GM19043 (cell line): ENCODE data around the gene MBP.

Experiments used
- ATAC-seq: cut with Tn5 transposase; IDR thresholded peaks from one replicate; pipeline ENCODE4 v1.9.1; 2021; ENCODE audit warnings: low read depth; ENCODE audit not compliant: unreplicated experiment

MBP gene

DNA sequence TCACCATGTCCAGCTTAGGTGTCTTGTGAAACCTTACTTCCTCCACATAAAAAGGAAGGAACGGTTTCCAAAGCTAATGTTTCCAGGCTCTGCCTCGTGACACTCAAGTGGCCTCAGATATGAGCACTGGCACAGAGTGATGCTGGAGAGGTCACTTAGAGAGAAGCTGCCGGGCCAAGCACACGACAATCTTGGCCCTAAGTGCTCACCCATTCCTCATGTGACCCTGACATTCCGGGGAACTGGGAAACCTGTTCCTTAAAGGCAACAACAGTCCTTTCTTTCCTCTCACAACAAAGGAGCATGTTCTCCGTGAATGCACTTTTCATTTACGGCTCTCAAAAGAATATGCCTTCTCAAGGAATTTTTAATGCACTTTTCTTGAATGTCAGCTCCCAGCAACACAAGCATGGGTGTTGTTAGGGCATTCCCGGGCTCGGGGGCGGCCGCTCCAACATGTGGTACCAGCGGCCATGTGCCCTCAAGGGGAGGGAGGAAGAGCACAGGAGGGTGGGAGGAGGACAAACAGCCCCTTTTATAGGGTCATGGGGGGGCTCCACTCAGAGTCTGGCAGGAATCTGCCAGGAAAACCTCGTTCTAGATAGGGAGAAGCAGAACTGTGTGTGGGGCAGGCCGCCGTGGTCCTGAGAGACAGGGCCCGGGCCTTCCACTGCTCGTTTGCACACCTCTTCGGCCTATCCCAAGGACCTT is 118.6 kb downstream of the MBP start:
- ATAC-seq: no peak

DNA sequence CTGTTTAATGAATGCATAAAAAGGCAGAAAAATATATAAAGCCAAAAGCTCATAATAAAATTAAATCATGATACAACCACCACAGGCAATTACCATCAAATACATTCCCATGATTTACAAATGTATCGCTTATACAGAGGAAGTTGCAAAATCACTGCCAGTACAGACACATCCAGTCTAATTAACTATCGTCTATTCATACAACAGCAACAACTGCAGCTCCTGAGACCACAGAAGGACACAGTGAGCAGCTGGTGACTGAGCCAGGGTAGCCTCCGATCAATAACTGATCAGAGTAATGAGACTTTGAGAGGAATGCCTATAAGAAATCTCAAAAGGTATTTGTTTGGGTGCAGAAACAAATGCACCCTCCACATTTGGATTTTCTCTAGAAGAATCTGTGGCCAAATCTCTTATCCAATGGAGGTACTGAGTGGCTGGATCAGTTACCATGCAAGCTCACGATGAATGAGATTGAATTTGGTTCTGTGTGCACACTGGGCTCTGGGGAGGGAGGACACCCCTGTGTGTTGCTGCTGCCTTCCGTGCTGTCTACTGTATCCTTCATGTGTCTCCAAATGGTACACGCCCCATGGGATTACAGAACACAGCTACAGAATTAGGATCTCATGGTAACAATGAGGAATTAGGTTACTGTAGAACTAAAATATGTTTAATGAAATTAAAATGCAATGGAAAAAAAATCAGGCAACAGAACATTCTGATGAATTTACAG is 119.6 kb downstream of the MBP start:
- ATAC-seq: no peak

DNA sequence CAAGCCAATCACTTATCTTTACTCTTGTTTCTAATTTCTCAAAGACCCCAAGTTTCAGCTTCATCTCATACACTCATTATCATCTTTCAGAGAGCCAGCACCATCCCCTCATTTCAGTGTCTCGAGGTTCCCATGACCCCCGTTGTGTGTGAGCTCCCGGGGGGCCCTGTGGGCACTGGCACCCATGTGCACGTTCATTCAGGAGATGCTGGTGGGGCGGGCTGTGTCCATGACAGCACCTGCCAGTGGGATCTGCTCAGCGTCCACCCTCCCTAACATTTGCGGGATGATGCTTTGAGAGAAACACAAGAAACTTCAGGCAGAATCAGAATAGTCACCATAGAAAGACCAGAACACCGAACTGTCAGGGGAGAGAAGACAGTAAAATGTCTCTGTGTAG is 120.5 kb downstream of the MBP start:
- no peak for ATAC-seq

DNA sequence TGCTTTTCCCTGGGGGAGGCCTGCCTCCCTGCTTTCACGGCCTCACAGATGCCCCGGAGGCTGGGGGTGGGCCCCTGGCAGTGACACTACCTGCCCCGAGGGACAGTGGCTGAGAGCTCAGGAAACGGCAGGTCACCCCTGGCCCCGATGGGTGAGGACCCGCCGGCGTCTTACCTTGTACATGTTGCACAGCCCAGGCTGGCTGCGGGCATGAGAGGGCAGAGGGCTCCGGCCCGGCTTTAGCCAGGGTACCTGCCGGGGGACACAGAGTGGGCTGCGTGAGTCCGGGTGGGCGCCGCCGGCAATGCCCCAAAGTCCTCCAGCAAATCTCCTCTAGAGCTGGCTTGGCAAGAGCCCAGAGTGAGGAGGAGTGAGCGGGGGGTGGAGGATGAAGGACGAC is 122.9 kb downstream of the MBP start:
- no peak for ATAC-seq

DNA sequence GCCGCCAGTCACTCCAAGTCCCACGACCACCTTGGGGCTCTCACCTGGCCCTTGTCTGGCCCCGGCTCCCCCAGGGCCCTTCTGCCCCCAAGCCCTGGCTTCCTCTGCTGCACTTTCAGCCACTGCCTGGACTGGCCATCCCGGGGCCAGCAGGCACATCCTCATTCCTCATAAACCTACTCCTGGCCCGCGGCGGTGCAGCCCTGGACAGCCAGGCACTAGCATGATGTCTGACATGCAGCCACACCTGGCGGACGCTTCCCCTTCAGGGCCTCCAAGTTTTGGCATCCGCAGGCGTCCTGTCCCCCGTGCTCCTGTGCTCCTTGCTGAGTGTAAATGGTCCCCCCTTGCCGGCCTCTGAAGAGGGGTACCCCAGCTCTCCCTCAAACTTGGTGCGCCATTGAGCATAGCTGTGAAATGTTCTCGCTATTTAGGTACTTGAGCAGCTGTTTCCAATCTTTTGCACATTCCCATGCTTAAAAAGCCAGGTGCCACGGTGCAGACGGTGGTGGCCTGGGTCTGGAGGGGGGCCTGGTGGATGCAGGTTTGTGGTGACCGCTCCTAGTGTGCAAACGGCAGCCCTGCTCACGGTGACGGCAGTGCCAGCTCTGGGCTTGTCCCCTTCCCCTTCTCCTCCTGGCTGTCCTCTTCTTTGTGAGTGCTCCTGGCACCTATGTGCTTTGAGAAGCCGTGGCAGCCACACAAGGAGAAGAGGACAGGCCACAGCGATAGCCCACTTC is 123.8 kb downstream of the MBP start:
- no peak for ATAC-seq

DNA sequence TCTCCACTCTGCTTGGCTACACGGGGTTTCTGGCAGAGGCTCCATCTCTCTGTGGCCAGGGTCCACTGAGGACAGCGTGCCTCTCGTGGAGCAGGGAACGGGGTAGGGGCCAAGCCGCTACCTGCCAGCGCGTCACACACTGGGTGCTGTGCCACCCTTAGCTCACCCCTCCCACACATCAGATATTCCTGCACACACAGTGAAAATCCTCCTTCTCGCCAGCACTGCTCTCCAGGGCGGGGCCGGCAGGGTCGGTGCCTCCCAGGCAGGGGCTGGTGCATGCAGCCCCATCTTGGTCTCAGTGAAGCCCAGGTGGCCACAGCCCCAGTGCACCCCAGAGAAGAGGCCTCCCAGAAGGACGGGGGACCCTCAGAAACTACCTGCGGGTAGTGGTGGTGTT is 124.6 kb downstream of the MBP start:
- no peak for ATAC-seq

DNA sequence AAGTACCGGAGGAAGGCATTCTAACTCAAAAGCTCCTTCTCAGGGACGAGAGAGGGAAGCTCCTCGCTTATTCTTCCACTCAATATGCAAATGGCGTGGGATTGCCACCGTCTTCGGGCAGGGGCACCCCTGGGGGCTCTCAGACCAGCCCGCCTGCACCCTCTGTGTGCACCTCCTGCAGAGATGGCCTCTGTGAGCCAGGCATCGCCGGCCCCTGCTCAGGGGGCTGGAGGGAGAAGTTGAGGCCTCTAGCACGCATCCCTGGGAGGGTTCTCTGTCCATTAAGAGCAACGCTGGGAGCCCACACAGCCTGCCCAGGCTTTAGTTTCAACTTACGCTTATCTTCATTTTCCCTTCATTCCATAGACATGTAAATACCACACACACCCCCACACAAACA is 125.3 kb downstream of the MBP start:
- ATAC-seq: no peak

DNA sequence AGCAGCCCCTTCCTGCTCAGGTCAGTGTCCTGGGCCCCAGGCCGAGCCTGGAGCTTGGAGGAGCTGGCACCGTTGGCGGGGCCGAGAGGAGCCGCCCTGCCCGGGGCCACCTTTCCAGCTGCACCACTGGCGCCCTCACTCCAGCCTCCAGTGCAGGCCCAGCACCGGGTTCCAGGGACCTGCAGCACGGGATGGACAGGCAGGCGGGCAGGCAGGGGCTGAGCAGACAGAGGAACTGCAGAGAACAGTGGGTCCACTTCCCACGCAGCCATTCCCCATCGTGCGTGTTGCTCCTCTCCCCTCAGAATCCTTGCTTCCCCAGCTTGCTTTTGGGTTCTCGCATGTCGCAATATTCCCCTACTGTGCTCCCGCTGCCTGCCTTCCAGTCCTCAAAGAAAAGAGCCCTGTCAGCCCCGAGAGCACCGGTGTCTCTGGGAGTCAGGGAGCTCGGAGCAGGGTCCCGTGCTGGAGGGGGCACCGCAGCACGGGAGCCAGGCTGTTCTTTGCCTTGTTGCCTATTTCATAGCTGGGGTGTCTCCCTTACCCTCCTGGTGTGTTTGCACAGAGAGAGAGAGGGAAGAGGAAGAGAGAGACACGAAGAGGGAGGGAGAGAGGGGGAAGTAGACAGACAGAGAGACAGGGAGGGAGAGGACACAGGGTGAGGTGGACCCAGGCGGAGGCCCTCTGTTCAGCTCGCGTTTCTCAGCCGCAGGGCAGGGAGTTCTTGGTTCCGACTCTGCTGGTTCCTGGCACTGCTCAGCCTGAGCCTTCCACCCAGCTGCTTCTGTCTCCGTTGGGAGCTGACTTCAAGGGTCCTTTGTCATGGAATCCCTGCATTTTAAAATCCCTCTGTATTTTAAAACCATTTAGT is 126.0 kb downstream of the MBP start:
- ATAC-seq: no peak

DNA sequence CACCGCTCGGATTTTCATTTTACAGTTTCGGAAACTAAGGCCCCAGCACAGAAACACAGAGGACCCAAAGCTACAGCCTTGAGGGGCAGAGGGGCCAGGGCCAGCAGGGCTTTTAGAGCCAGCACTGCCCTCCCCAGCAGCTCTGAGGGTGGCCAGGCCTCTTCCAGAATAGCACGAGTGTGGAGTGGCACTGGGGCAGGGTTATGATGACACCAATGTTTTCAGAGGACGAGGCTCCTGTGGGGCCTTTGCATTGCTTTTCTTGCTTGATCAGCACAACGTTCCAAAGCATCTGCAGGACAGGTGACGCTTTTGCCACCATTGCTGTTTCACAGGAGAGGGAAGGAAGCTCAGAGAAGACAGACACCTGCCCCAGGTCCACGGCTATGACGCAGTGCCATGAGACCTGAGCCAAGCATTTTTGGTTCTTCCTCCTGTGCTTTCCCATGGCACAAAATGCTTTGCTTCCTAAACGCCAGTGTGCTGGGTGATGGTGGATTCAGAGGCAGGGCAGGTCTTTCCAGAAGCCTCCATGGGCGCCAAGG is 126.9 kb downstream of the MBP start:
- no peak for ATAC-seq

DNA sequence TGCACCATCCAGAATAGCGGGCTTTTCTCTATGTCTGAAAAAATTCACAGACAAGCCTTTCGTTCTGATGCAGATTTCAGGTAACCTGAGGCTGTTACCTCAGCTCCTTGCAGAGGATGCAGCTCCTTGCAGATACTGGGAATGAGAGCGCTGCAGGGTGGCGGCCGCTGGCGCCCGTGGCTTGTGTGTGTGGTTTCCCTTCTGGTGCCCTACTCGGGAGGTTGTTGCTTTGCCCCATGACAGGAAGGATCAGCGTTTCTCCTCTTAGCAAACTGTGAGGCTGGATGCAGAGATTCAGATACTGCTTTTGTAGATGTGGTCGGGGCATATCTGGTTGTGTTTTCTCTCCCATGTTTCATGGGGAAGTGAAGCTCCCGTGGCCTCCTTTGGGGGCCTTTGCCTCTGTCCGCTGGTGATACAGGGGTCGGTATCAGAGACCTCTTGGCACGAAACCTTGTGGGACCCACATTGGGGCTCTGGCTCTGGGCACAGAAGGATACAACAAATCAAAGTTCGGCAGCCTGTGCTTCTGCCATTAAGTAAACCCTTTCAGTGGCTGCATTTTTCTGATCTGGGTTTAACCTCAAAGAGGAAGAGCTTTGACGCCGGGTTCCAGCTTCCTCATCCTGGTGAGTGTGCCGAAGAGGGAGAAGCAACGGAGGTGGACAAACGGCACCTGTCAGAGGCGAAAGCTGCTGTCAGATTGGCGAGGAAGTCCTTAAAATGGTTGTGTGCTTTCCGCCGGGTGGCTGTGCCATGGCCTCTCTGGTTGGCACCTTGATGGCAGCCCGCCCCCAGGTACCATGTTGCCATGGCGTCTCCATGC is 127.8 kb downstream of the MBP start:
- no peak for ATAC-seq

DNA sequence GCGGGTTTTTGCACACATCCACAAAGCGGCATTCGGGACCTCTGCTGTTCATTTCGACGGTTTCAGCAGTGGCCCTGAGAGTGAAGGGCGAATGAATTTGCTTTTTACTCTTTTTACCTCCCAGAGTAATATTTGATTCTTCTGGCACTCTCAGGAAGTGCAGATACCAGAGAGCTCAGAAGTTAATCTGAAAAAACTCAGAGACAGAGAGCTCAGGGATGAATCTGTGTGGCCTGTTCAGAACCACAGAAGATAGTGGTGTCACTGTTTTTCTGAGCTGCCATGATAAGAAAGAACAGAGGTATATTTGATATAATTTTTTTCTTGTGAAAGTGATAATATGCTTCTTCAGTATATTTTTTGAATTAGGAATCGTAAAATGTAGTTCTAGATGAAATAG is 129.3 kb downstream of the MBP start:
- no peak for ATAC-seq

DNA sequence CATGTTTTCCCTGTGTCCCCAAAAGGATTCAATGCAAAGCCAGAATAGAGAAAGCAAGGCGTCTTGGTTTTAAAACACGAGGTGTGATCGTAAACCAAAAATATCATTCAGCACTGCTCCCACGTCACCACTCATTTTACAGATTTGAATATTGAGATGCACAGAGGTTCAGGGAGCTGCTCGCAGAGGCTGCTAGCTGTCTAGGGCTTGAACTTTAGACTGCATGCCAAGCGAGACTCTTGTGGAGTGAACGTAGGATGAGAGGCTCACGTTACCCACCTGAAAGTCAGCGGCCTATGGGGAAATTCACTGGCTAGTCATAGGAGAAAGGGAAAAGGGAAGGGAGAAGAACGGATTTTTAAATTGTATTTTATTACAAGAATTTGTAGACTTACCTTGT is 130.1 kb downstream of the MBP start:
- no peak for ATAC-seq

DNA sequence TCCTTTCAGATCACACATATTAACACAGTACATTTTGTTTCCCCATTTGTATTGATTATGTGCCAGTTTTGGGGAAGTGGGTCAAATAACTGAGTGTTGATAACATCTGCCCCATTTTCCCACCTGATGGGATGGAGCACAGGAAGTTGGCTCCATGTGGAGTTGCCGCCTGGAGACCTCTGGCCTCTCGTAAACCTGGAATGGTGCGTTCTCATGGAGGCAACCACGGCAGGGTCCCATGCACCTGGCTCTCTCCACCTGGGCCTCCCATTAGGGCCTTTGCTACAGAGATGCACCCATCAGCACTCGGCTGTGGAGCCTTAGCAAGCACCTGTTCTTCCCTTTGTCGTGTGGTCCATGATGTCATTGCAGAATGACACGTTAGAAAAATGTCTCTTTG is 130.6 kb downstream of the MBP start:
- no peak for ATAC-seq

DNA sequence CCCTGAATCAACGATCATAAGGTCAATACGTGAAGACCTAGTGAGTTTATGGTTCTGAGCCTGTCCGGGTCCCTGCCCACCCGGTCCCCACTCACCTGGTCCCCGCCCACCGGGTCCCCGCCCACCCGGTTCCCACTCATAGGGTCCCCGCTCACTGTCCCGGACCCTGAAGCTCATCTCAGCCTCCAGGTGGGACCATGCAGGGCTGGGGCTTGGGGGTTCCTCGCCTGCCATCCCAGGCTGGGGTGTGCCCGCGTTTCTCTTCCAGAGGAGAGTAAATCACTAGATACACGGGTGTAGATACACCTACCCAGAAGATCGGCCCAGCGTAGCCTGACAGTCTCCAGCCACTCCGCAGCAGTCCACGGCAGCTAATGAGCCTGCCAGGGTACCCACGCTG is 131.5 kb downstream of the MBP start:
- ATAC-seq: no peak

DNA sequence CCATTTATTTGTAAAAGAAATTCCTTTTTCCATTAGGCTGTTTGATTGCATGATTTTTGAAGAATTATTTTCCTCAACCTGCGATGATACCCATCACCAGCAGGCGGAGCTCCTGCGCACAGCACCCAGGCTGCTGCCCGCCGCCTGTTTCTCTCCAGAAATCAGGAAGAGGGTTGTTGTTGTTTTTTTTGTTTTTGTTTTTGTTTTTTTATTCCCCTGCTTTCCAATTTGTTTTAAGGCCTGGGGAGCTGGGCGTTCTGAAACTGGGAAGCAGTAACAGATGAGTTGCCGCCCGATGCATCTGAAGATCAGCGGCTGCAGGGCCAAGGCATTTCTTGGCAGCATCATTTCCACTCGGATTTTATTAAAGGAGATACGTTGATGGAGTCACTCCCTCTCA is 132.1 kb downstream of the MBP start:
- ATAC-seq: no peak

DNA sequence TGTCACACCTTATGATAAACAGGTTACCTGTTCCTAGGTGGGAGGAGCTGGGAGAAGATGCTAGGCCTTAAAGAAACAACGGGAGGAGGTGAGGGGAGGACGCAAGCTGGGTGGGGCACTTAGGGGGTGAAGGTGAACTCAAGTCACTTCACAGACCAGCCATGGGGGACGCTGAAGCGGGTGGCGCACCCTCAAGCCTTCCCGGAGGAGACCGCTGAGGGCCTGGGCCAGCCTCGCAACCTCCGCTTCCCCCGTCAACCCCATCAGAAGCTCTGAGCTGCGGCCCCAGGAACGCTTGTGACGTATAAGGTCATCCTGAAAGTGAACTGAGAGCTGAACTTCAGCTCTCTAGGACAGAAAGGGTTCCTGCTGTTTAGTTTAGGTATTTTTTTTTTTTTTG is 133.5 kb downstream of the MBP start:
- no peak for ATAC-seq

DNA sequence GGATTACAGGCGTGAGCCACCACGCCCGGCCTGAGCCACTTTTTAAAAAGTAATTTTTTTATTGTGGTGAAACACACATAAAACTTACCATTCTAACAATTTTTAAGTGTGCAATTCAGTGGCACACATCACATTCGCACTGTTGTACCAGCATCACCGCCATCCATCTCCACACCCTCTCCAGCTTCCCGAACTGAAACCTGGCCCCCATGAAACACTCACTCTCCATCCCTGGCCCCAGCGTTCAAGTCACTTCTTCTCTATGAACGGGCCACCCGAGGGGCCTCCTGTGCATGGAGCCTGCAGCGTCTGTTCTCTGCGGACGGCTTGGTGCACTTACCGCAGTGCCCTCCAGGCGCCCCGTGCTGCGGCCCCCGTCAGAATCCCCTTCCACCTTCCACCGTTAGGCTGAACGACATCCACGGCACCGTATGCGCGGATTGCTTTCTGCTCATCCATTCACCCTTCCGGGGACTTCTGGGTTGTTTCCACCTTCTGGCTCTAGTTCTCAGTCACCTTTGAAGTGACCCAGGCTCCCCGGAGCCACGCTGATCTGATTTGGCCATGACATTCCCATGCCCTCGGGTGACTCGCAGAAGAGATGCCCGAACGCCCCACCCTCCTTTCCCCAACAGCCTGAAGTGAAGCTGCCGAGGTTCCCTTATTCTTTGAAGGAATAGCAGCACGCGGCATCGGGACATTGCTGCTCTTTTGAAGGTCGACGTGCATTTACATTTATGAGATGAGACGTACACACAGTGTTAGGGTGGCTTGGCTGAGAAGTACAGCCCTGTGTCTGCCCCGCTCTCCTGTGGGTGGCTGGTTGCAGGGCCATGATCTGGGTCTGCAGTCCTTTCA is 134.4 kb downstream of the MBP start:
- ATAC-seq: no peak

DNA sequence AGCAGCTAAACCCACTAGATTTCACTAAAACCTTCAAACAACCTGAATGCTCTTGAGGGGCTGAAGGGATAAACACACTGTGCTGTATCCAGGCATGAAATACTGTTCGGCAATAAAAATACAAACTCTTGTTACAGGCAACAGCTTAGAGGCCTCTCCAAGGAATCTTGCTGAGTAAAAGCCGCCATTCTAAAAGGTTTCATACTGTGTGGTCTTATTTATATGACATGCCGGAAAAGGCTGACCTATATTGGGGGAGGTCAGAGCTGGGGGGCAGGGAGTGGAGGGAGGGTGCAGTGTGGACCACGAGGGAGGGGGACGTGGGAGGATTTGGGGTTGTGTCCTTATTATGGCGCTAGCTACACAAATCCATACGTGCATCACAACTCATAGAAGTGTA is 136.2 kb downstream of the MBP start:
- no peak for ATAC-seq

DNA sequence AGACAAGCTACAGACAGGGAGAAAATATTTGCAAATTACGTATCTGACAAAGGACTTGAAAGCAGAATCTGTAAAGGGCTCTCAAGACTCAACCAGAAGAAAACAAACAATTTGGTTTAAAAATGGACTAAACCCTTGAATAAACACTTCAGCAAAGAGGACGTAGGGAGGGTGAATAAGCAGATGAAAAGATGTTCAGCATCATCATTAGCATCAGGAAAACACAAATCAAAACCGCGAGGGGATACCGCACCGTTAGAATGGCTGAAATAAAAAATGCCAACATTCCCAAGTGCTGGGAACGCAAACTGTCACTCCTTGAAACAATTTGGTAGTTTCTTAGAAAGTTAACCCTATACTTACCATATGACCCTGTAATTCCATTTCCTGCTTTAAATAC is 136.7 kb downstream of the MBP start:
- no peak for ATAC-seq
